Measurements from ENCODE around the gene LRRC42.

The LRRC42 gene

DNA sequence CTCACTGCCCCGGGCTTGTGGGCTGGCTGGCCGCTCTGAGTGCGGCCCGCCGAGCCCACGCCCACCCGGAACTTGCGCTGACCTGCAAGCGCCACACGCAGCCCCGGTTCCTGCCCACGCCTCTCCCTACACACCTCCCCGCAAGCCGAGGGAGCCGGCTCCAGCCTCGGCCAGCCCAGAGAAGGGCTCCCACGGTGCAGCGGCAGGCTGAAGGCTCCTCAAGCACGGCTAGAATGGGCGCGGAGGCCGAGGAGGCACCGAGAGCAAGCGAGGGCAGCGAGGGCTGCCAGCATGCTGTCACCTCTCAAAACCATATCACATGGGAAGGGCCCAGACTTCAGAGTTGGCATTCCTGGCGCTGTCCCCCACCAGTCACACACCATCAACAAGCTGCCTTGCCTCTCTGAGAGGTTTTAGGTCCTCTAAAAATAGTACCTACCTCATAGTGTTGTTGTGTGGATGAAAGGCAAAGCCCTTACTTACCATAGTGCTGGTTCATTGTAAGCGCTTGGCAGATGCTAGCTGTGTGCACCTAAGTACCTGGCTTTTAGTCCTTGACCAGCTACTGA lies 58.4 kb downstream of the LRRC42 start:
- no peak for DNase-seq (ENCODE audit: low read depth in 3 of 3)

DNA sequence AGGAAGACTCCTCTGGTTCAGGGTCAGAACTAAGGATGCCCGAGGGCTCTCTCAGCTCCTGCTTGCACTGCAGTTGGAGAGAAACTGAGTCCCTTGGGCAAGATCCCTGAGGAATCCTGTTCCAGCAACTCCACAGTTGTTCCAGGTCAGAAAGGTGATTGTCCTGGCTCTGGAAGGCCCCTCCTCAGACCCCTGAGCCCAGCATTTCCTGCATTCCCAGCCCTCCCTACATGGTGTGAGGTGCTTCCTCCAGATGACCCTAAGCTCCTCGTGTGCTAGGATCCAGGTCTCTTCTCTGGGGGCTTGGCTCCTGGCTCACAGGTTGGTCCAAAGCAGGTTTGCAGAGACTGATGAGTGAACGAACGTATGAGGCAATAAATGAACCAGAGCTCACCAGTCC lies 60.4 kb downstream of the LRRC42 start:
- no peak for DNase-seq (ENCODE audit: low read depth in 3 of 3)

DNA sequence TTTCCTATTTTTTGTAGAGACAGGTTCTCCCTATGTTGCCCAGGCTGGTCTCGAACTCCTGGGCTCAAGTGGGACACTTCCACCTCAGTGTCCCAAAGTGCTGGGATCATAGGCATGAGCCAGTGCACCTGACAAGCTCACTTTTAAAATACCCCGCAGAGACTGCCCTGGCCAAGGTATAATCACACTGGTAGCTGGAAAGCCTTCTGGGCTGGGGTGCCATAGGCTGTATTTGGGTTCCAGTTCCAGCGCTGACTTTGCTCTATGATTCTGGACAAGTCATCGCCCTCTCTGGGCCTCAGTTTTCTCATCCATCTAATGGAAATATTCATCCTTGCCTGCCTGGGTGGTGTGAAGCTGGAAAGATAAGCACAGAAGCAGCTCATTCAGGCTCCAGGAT lies 61.5 kb downstream of the LRRC42 start:
- DNase-seq (ENCODE audit: low read depth in 3 of 3), result no peak

DNA sequence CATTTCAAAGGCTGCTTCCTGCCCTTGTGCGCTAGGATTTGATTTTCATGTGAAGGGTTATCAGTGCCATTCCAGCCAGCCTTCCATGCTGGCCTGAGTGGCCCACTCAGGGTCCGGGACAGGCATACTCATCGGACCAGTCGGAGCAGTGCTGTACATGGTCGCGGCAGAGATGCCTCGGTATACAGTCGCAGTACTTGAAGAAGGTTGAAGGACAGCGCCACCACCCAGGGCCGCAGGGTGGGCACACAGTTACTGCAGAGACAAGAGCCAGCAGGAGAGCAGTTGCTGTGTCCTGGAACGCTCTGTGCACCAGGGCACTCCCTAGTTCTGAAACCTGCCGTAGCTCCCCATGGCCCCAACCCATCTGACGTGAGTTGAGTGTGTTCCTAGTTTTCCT lies 62.7 kb downstream of the LRRC42 start:
- DNase-seq (ENCODE audit: low read depth in 3 of 3), result no peak

DNA sequence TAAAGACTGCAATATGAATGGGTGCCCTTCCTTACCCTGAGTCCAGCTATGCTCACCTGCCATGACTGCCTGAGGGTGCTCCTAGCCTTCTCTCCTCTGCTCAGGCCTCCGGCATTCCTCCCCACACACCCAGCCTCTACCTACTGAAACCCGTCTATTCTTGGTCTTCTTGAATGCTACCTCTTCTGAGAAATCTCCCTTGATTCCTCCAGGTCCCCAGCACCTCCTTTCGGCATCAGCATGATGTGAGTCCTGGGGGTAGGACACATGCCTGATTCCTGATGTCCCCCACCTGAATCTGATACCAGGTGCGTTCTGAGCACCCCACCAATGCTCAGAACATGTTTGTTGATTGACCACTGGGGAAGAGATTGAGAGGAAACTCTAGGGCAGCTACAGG lies 63.3 kb downstream of the LRRC42 start:
- DNase-seq (ENCODE audit: low read depth in 3 of 3), result no peak

DNA sequence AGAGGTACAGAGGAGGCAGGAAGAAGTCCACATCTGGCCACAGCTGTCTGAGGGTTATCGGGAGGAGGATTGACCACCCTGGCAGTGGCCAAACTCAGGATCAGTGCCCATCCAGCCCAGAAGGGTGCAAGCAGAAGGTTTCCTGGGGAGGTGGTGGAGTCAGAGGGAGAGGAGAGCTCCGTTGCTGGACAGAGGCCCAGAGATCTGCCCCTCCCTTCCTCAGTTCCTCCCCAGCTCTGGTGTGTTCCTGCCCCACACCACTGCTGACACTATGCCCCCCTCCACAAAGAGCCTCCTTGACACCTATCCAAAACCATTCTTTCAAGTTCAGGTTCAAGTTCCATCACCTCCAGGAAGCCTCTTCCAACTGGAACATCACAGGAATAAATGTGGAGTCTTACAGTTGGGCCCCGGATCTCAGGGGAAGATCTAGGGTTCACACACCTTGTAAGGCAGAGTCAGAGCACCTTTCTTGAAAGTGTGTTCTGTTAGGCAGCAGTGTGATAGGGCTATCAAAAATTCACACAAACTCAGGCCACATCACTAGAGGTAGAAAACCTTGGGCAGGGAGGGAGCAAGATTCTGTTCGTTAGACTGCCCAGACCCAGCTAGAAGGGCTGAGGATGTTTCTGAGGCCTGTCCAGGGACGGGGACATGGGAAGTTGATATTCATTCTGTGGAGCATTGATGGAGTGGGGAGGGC lies 64.4 kb downstream of the LRRC42 start:
- no peak for DNase-seq (ENCODE audit: low read depth in 3 of 3)

DNA sequence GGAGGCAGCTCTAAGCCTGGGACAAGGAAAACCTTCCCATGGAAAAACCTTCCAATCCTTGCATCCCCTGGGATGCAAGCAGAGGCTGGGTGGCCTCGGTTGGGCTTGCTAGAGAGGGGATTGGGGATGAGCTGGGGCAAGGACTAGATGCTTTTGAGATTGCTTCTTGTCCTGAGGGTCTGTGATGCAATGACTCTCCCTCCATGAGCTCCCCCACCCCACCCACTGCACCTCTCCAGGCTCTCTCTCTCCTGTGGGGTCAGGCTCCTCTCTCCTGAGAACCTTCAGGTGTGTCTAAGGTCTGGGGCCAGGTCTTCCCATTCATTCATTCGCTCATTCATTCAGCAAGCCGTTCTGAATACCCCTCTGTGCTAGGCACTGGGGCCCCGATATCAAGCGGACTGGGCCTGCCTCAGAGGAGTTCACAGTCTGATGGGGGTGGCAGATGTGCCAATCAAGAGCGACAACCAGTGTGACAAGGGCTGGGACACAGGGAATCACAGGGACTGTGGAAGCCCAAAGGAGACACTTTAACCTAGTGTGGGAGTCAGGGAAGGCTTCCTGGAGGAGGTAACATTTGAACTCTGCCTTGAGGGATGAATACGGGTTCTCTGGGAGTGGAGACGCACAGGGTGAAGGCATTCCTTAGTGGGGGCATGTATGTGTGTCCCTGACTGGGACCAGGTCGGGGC lies 65.3 kb downstream of the LRRC42 start:
- no peak for DNase-seq (ENCODE audit: low read depth in 3 of 3)

DNA sequence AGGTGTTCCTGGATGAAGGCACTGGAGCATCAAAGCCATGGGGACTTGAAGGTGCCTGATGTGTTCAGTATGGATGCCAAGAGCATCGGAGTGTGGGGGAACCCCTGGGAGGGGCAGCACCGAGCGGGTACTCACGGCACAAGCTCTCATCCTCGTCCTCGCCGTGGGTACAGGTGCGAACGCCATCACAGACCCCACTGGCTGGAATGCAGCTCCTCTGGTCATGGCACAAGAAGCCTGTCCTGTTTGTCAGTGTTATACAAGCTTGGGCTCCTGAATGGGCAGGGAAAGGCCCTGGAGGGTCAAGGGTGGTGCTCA lies 65.8 kb downstream of the LRRC42 start:
- no peak for DNase-seq (ENCODE audit: low read depth in 3 of 3)

DNA sequence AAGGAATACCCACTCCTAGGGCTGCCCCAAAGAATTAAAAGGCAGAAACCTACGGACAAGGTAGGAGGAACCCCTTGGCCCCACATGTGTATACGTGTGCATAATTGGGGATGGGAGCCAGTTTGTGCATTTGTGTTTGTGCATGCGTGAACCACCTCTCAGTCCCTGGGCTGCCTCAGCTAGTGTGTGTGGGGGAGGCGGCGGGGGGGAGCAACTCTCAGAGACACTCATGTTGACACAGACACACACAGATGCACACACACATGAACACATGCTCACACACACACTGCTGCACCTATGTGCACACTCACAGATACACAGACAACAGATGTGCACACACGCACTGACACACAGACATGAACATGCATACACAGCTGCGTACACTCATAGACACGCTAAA lies 66.7 kb downstream of the LRRC42 start:
- DNase-seq (ENCODE audit: low read depth in 3 of 3), result no peak

DNA sequence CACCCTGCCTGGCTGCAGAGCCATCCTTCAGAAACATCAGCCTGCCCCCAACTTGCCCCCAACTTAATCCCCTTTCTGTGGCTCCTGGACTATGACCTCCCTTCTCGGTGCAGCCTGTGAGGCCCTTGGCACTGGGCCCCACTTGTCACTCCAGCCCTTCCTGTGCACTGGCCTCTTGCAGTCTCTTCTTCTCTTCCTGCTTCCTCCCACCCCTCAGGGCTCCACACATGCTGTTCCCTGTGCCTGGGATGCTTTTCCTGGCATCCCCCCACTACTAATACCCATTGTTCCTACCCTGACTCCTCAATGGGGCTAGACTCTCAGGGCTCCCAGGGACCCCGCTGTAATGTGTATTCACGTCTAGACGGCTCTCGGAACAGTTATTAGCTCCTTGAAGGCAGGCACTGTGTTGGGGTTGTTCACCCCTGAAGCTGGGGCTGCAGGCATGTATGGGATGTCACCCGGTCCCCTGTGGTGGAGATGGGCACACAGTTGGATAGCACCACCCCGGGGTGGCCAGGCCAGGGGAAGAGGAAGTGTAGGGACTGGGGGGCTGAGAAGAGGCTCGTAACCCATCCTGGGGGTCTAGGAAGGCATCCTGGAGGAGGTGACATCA lies 67.4 kb downstream of the LRRC42 start:
- DNase-seq (ENCODE audit: low read depth in 3 of 3), result no peak

DNA sequence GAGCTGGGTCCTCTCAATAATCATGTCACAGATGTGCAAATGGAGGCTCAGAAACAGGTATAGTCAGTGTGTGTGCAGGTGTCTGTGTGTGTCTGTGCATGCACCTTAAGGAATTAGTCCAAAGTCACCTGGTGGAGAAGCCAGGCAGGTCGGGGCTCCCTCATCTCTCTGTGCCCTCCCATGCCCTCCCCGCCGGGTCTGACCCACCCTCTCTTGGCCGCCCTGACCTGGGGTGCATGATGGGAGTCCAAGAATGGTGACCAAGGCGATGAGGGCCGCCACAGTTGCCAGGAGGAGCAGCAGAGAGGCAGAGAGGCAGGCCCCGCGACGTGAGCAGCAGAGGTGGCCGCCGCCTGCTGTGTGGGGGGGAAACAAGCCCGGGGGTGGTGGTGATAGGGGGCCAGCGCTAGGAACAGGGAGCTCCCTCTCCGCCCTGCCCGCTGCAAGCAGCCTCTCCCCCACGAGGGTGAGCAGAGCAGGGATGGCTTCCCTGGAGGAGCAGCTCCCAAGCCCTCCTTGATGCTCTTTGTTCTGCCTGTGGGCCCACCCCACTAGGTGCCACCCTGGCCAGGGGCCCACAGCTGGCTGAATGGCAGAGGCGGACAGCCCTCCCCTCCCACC lies 68.0 kb downstream of the LRRC42 start:
- no peak for DNase-seq (ENCODE audit: low read depth in 3 of 3)

DNA sequence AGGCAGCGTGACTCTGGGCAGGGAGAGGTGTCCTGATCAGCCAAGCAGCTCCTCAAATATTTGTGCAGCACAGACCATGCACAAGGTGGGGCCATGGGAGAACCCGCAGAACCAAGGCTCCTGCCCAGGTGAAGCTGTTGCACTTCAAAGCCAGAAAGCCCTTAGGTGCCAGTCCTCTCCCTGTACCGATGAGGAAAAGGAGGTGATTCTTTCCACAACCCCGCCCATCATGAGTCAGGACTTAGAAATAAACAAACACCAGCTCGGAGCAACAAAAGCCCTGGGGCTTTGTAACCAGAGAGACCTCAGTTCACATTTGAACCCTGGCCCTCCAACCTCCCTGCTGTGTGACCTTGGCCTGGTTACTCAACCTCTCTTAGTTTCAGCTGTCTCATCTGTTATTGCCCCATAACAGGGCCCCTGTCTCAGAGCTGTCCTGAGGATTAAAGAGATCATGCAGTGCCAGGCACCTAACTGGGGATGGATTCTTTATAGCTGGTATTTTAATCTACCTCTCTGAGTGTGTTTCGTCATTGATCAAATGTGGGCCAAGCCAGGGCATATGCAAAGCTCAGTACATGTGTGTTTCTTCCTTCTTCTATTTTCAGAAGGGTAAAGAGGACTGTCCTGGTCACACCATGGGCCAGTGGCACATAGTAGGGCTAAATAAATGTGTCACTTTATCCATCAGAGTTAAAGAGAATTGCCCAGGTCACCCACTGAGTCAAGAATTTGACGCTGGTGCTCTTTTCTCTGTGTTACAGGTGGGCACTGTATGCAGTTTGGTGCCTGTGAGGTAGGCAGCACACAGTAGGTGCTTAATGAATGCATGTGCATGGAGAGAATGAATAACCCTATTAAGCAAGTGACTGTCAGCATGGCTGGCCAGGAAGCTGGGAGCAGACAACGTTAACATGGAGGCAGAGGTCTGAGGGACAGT lies 70.5 kb downstream of the LRRC42 start:
- no peak for DNase-seq (ENCODE audit: low read depth in 3 of 3)

Data from stimulated activated CD4-positive, alpha-beta T cell treated with anti-CD3 and anti-CD28 coated beads, TNF-alpha, amount 100 ng/mL, for 48 hours (primary cell).